ENCODE results near the gene ANKDD1A.

Gene ANKDD1A

DNA sequence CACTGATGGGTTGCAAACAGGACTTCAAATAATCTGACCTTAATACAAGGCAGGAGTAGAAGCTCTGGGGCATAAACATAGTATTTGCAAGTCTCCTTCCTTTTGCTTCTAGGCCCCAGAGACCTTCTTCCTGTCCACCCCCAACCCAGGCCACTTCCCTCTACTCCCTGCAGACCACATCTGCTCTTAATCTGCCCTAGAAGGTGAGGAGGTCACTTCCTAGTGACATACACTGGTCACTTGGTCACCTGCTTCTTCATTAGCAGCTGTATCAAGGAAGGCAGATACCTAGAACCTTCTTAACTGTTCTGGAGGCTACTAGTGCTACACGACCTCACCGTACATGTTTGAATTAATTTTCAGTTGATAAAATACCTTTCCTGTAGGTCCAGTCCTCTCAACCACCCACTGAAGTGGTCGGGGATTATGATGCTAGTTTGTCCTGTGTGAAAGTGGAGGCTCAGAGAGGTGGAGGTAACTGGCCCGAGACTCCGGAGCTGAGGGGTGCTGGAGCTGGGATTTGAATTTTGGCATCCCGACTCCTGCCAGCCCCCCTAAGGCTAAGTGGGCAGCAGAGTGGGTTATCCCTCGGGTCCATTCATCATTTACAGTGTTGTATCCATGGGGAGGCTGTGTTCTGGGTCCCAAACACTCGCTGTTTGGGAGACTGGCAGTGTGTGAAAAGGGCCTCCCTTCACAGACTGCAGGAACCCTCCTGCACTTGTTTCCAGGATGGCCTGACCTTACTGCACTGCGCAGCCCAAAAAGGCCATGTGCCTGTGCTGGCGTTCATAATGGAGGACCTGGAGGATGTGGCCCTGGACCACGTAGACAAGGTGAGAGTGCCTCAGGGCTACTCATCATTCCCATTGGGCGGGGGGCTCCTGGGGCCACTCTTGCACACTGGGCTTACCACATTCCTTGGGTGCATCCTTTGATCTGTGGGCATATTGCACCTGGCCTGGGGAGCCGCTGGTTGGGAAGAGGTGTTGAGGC lies 13.9 kb downstream of the ANKDD1A start:
- no peak for DNase-seq

DNA sequence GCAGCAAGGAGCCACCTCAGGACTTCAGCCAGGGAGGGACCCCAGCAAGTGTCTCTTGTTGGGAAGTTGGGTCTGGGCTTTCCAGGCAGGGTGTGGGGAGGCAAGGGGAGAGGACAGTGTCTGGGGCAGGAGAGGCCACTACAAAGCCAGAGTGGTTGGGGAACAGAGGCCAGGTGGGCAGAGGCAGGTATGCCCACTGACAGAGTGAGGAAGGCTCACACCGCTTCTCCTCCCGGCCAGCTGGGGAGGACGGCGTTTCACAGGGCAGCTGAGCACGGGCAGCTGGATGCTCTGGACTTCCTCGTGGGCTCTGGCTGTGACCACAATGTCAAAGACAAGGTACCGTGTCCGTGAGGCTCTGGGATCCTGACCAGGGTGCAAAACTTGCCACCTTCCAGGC lies 15.0 kb downstream of the ANKDD1A start:
- DNase-seq = no peak

DNA sequence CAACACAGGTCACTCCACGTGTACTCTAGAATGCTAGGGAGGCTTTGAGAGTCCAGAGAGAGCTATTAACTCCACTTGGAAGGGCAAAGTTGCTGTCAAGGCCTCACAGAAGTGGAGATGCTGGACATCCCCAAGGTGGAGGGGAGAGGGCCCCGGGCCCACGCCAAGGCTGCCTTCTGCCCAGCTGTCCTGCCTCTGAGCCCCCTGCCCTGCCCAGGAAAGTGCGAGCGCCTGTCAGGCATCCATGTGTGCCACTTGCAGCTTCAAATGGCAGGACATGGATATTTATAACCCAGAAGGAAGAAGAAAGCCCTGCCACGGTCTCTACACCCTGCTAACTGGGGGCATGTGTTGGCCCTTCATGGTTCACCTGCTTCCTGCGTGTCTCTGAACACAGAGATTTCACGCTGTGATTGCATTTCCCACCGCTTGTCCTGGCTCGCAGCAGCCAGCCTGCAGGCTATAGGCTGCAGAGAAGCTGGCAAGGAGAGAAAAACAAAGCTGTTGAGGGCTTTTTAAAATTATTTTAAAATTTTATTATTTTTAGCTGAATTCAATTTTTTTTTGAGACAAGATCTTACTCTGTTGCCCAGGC lies 17.0 kb downstream of the ANKDD1A start:
- no peak for DNase-seq

DNA sequence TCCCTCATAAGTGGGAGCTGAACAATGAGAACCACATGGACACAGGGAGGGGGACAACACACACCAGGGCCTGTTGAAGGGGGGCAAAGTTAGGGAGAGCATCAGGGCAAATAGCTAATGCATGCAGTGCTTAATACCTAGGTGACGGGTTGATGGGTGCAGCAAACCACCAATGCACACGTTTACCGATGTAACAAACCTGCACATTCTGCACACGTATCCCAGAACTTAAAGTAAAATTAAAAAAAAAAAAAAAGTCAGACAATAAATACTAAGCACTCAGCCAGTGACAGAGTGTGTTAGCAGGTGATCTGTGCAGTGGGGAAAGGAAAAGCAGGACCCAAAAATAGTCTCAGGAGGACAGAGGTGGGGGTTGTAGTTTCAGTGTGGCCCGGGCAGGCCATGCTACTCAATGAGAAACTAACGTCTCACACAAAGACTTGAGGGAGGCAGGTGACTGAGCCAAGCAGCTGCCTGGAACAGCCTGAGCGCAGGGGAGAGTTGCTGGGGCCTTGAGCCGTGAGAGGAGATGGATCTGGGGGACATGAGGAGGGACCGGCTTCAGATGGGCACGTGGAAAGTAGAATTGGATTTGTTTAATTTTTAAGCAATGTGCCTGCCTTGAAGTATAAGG lies 18.4 kb downstream of the ANKDD1A start:
- no peak for DNase-seq

DNA sequence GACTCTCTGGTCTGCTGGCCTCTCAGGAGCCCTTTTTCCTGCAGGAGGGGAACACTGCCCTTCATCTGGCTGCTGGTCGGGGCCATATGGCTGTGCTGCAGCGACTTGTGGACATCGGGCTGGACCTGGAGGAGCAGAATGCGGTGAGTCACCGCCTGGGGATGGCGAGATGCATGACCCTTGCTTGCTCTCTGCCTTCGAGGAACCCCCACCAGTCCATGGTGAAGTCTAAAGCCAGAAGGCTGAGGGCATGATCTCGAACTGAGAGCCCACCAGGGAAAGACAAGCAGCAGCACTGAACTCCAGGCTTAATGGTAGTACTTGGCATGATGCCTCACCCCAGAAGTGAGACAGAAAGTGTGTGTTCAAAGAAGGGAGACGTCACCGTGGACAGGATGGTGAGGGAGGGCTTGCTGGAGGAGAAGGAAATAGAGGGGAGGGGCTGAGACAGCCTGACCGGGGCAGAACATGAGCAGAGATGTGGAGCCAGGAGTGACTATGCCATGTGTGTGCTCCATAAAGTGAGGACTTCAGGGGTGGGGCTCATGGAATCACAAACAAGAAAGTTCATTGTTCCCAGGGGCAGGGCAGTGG lies 19.2 kb downstream of the ANKDD1A start:
- DNase-seq = no peak

DNA sequence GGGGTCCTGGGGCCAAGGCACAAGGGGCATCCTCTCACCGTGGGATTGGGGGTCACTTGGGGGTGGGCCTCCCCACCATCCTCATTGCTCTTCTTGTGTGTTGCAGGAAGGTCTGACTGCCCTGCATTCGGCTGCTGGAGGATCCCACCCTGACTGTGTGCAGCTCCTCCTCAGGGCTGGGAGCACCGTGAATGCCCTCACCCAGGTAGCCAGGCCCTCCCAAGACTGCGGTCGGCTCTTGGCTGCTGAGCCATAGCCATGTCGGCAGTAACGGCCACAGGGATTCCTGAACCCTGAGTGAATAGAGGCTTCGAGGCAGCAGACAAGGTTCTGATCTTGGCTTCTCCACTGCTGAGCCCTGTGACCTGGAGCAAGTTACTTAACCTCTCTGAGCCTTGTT lies 19.7 kb downstream of the ANKDD1A start:
- DNase-seq = no peak

DNA sequence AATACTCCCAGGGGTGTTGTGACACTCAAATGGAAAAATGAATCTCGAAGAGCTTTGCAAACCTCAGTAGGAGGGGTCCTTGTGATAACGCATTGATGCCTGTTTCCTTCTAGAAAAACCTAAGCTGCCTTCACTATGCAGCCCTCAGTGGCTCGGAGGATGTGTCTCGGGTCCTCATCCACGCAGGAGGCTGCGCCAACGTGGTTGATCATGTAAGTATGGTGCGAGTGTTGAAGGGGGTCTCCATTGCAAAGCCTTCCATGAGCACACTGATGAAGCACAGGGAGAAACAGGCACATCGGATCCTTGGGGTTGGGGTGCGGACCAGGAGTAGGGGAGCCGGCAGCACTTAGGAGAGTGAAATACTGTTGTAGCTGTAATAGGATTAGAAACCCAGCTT lies 22.3 kb downstream of the ANKDD1A start:
- DNase-seq = no peak

DNA sequence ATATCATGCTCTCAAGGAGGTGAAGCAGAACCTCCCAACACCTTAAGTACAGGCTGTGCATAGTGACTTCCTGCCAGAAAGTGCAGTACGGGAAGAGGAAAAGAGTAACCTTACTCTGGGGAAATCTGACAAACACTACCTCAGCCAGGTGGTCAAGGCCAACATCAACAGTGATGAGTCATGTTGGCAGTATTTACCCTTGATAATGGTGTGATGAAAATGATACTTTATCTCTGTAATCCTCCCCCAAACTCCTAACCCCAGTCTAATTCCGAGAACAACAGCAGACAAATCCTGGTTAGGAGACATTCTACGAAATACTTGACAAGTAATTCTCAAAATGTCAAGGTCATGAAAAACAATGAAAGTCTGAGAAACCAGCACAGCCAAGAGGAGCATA lies 26.5 kb downstream of the ANKDD1A start:
- DNase-seq = no peak

DNA sequence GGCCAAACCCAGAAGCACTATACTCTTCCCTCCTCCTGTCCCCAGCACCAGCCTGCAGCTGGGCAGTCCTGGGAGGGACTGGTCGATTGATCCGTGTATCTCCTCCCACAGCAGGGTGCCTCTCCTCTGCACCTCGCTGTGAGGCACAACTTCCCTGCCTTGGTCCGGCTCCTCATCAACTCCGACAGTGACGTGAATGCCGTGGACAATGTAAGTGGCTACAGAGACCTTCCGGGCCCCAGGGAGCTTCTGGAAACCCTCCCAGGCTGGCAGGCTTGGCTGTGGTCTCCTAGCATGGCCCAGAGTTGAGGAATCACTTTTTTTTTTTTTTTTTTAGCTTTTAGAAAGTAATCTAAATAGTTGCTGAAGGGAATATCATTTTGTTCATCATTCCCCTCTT lies 30.7 kb downstream of the ANKDD1A start:
- no peak for DNase-seq

DNA sequence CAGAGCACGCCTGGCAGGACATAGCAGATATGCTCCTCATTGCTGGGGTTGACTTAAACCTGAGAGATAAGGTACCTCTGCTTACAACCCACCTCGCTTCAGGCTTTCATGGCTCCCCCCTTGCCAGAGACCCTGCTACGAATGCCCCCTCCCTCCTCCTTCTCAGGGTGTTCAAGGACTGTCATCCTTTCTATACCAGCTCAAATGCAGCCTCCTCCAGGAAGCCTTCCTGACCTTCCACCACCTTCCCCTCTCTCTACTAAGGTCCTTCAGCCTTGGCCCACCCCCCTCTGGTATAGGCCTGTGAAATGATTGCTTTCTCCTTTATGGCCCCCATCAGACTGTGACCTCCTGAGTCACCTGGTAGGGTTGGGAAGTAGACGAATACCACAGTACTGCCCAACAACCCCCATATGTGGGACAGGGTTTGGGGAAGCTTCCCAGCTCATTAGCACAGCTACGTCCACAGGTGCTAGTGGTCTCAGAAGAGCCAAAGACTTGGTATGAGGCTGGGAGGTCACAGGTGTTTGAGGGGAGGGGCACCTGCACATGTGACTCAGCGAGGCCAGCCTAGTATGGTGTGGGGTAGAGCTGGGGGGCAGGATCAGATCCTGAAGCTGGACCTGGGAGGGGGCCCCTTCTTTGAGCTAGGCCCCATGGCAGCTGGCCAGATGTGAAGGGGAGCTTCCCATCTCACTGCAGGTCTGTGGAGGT lies 32.0 kb downstream of the ANKDD1A start:
- DNase-seq = no peak

DNA sequence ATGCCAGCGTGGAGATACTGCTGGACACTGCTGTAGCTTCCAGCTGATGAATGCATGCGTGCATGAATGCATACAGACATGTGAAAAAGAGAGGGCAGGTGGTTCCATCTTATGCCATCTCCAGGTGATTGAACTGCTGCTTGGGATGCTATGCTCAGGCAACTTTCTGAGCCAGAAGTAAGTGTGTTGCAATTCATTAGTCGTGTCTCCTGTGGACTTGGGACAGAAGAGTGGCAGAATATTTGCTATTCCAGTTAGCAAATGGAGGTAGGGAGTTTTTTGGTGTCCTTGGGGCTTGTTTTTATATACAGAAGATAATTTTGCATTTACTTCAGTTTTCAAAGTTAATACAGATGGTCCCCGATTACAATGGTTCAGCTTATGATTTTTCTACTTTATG lies 33.3 kb downstream of the ANKDD1A start:
- DNase-seq = no peak

DNA sequence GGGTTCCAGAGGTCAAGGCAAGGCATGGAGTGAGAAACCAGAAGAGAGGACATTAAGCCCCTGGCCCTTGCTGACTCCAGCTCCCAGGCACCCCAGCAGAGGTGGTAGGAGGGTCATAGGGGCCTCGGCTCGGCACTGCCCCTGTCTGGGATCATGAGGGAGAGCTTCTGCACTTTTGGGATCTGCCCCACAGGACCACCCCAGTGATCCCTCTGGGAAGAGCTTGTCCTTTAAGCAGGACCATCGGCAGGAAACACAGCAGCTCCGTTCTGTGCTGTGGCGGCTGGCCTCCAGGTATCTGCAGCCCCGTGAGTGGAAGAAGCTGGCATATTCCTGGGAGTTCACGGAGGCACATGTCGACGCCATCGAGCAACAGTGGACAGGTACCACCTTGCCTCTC lies 35.5 kb downstream of the ANKDD1A start:
- DNase-seq = no peak

DNA sequence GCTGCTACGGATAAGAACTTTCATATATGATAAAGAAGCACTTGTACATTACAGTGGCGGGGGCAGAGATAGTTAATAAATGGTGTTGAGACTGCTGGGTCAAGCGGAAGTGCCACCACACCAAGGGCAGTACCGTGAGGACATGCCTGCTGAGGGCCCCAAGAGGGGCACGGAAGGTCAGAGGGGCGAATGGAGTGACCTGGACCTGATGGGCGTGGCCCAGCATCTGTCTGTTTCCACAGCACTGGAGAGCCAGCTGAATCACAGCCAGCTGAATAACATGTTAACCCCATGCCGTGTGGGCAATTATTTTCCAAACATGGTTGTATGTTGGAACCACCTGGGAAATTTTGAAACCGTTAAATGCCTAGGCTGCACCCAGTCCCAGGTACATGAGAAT lies 37.2 kb downstream of the ANKDD1A start:
- no peak for DNase-seq

DNA sequence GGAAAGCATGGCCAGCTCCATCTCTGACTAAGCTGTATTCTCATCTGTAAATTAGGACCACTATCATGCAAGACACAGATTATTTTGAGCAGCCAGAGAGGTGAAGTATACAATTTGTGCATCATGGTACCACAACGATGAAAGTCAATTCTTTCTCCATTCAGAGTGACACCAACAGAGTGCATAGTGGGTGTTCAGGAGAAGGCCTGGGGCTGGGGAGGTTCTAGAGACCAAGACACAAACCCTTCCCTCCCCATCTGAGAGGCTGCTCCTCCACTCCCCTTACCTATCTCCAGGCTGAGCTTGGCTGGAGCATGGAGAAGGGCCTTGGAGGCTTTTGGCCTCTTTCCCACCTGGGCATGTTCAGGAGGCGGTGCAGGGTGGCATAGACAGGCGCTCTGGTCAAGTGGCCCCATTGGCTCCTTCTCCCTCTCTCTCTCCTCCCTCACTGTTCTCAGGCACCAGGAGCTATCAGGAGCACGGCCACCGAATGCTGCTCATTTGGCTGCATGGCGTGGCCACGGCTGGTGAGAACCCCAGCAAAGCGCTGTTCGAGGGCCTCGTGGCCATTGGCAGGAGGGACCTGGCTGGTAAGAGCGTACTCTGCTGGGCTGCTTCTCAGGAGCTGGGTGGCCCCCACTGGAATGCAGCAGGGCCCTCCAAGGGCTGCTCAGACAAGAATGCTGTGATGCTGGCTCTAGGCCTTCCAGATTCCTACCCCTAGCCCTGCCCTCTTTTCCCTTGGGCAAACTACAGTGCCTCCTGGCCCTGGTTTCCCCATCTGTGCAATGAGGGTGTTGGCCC lies 37.9 kb downstream of the ANKDD1A start:
- DNase-seq = no peak

DNA sequence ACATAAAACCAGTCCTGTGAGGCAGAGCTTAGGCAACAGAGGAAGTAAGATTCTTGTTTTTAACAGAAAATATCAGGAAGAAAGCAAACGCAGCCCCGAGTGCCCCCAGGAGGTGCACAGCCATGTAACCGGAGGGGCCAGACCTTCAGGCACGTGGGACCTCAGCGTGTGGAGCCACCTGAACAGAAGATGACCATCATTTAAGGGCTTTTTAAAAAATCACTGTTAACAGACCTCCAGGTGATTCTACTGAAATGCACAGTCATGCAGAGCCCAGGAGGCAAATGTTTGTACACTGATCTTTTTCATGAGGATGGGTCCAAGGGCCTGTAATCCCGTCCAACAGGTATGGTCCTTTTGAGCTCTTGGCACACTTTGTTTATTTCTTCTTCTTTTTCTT lies 39.2 kb downstream of the ANKDD1A start:
- DNase-seq = no peak

DNA sequence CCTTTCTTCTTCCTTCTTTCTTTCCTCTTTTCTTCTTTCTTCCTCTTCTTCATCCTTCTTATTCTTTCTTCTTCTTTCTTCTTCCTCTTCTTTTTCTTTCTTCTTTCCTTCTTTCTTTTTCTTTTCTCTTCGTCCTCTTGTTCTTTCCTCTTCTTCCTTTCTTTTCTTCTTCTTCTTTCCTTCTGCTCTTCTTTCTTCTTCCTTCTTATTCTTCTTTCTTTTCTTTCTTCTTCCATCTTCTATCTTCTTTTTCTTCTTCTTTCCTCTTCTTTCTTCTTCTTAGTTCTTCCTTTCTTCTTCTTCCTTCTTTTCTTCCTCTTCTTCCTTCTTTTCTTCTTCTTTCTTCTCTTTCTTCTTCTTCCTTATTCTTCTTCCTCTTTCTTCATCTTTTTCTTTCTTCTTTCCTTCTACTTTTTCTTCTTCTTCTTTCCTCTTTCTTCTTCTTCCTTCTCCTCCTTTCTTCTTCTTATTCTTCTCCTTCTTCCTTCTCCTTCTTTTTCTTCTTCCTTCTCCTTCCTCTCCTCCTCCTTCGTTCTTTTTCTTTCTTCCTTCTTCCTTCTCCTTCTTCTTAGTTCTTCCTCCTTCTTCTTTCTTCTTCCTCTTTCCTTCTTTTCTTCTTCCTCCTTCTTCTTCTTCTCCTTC lies 40.2 kb downstream of the ANKDD1A start:
- no peak for DNase-seq

DNA sequence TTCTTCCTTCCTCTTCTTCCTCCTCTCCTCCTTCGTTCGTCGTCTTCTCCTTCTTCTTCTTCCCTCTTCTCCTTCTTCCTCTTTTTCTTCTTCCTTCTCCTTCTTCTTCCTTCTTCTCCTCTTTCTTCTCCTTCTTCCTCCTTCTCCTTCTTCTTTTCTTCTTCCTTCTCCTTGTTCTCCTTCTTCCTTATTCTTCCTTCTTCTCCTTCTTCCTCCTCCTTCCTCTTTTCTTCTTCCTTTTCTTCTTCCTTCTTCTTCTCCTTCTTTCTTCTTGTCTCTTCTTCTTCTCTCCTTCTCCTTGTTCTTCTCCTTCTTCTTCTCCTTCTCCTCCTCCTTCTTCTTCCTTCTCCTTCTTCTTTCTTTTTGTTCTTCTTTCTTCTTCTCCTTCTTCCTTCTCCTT lies 42.7 kb downstream of the ANKDD1A start:
- no peak for DNase-seq

DNA sequence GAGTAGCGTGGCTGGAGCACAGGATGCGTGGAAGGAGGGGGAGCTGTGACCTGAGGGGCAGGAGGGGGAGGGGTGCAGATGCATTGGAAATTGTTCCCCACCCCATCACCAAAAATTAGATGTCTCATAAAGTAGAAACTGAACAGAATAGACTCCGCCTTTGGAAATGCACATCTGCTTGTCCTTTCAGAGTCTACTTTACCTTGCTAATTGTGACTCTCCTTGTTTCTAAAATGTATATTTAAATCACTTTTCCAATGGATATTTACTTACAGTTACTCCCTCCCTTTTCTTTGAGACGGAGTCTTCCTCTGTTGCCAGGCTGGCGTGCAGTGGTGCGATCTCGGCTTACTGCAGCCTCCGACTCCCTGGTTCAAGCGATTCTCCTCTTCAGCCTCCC lies 47.4 kb downstream of the ANKDD1A start:
- no peak for DNase-seq

DNA sequence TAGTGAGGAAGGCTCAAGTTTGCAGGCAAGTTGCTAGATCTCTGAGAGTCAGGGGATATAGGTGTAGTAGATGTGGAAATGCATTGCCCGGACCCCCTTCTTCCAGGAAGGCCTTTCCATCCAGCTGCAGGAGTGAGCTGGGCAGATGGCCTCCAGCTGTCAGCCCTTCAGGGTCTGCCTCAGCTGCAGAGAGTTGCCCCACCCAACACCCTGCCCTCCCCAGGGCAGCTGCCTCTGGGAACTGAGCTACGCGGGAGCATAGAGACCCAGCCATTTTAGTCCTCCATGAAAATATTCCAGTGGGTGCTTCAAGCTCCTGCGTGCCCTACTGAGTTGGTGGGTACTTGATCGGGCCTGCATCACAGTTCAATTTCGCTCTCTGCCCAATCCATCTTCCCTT lies 48.5 kb downstream of the ANKDD1A start:
- DNase-seq = no peak

DNA sequence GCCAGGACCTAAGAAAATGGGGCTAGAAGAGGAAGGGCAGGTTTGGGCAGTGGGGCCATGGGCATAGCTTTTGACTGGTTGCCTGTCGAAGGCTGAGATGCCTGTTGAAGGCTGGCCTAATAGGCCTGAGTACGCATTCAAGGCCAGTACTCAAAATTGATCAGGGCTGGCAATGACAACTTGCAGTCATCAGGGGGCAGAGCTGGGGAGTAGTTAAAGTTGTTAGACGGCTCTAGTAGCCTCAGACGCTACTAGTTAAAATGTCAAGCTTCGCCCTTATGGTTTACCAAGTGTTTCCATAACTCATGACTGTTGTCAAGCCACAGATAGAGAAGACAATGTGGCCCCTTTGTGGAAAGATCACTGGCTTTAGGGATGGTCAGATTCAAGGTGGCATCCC lies 49.3 kb downstream of the ANKDD1A start:
- no peak for DNase-seq

DNA sequence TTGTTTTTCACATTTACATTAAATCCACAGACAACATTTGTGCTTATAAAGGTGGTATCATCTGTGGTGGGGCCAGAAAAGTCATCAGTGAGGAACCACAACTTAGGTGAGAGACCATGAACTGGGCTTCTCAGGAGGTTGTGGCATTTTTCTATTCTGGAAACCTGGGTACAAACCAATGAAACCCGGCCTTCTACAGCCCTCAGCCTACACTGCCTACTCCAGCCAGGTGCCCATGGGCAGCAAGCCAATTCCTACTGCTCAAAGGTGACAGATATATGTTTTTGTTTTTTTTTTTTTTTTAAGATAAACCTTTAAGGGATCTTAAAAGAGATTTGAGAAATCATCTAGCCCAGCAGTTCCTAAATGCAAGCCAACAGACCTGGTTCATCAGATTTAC lies 57.7 kb downstream of the ANKDD1A start:
- DNase-seq = no peak

DNA sequence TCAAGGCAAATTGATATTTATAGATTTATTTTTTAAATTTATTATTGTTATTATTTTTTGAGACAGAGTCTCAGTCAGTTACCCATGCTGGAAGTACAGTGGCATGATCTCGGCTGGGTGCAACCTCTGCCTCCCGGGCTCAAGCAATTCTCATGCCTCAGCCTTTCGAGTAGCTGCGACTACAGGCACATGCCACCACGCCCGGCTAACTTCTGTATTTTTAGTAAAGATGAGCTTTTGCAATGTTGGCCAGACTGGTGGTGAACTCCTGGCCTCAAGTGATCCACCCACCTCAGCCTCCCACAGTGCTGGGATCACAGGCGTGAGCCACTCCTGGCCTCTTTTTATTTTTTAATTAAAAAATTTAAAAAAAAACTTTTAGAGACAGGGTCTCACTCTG lies 59.0 kb downstream of the ANKDD1A start:
- DNase-seq = no peak
